ENCODE results near the gene GAGE13. TPM values are rescaled to one million over a fixed set of nuclear protein-coding genes. Genes with fewer than 3 reads are reported as not detected.
"Not testable (repeated sequence)": the region's sequence is repeated elsewhere in the genome, so short reads cannot be mapped to it uniquely, and the experiment has no call there.

Gene GAGE13, protein sequence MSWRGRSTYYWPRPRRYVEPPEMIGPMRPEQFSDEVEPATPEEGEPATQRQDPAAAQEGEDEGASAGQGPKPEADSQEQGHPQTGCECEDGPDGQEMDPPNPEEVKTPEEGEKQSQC
- total RNA-seq (2022) (not detected in 2 replicates), Bru-seq, nascent RNA (not detected), BruChase-seq, experiment 1, labeled RNA remaining after a 6-hour chase (not detected), BruChase-seq, experiment 2, labeled RNA remaining after a 2-hour chase (not detected)
- long read RNA-seq = 0 reads

DNA sequence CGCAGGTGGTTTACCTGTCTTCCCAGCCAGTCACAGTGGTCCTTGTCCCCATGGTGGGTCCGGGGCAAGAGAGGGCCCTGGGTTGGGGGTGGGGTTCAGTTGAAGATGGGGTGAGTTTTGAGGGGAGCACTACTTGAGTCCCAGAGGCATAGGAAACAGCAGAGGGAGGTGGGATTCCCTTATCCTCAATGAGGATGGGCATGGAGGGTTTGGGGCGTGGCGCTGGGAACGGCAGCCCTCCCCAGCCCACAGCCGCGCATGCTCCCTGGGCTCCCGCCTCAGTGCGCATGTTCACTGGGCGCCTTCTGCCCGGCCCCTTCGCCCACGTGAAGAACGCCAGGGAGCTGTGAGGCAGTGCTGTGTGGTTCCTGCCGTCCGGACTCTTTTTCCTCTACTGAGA lies at the start of gene GAGE13:
Gene GAGE13, plus strand, starts transcription at position 301 of the 400 bp plus-strand sequence. CDS start 1,156 bp downstream, outside the sequence.
- H3K27me3 Mint-ChIP-seq (ENCODE audit: insufficient read depth, unreplicated experiment); intact Hi-C loops (cut with micrococcal nuclease); CTCF ChIA-PET; H3K4me1 Mint-ChIP-seq (ENCODE audit: insufficient read depth, unreplicated experiment); H3K4me3 Mint-ChIP-seq (ENCODE audit: unreplicated experiment); H3K27ac Mint-ChIP-seq (ENCODE audit: low read depth, unreplicated experiment); H3K36me3 Mint-ChIP-seq (ENCODE audit: insufficient read depth, unreplicated experiment); DNase-seq (ENCODE audit: unreplicated experiment); POLR2A ChIA-PET; H3K9me3 Mint-ChIP-seq (ENCODE audit: unreplicated experiment); BruUV-seq (replicated peaks): not testable (repeated sequence)

DNA sequence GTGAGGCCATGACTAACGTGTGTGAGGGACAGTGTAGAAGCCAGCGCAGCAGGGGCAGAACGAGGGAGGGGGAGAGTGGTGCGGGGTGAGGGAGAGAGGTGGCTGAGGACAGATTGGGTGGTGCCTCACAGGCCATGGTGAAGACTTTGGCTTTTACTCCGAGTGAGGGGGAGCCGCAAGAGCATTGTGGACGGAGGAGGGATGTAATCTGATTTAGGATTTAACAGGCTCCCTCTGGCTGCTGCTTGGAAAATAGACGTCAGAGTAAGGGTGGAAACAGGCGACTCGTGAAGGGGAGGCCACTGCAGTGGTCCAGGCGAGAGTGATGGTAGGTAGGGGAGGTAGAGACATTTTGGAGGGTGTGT lies 48.8 kb upstream of the GAGE13 start:
- TF ChIP-seq, protein P1, sequence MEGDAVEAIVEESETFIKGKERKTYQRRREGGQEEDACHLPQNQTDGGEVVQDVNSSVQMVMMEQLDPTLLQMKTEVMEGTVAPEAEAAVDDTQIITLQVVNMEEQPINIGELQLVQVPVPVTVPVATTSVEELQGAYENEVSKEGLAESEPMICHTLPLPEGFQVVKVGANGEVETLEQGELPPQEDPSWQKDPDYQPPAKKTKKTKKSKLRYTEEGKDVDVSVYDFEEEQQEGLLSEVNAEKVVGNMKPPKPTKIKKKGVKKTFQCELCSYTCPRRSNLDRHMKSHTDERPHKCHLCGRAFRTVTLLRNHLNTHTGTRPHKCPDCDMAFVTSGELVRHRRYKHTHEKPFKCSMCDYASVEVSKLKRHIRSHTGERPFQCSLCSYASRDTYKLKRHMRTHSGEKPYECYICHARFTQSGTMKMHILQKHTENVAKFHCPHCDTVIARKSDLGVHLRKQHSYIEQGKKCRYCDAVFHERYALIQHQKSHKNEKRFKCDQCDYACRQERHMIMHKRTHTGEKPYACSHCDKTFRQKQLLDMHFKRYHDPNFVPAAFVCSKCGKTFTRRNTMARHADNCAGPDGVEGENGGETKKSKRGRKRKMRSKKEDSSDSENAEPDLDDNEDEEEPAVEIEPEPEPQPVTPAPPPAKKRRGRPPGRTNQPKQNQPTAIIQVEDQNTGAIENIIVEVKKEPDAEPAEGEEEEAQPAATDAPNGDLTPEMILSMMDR (IDR thresholded peaks at IDR 0.05; ENCODE audit: unreplicated experiment) = no peak
- POLR2A ChIA-PET = no interaction called here
- H3K27ac Mint-ChIP-seq (ENCODE audit: low read depth, unreplicated experiment) = no peak overlapping the region
- no peaks in the 10 kb centered on the region for H3K9me3 Mint-ChIP-seq (ENCODE audit: unreplicated experiment)
- CTCF ChIA-PET = no interaction called here
- no peaks in the 10 kb centered on the region for H3K4me1 Mint-ChIP-seq (ENCODE audit: insufficient read depth, unreplicated experiment)
- H3K27me3 Mint-ChIP-seq (ENCODE audit: insufficient read depth, unreplicated experiment) = no peaks in the 10 kb centered on the region
- no peak for DNase-seq (ENCODE audit: unreplicated experiment)
- intact Hi-C loops (cut with micrococcal nuclease) = no loop called here
- no peaks in the 10 kb centered on the region for H3K36me3 Mint-ChIP-seq (ENCODE audit: insufficient read depth, unreplicated experiment)
- BruUV-seq (replicated peaks) = no TSS peak
- no peak overlapping the region for H3K4me3 Mint-ChIP-seq (ENCODE audit: unreplicated experiment)

DNA sequence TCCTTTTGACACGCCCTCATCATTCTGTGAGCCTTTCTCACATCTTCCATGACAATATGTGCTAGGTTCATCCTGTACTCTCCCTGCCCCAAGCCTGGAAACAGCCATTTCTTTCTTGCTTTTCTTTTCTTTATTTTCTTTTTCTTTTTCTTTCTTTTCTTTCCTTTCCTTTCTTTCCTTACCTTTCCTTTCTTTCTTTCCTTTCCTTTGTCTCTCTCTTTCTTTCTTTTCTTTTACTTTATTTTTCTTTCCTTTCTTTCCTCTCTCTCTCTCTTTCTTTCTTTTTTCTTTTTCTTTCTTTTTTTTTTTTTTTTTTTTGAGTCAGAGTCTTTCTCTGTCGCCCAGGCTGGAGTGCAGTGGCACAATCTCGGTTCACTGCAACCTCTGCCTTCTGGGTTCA lies 47.2 kb upstream of the GAGE13 start:
- Mint-ChIP-seq H3K4me1 (ENCODE audit: insufficient read depth, unreplicated experiment) (no peaks in the 10 kb centered on the region), H3K27ac (ENCODE audit: low read depth, unreplicated experiment) (no peak overlapping the region), H3K36me3 (ENCODE audit: insufficient read depth, unreplicated experiment) (no peaks in the 10 kb centered on the region), H3K4me3 (ENCODE audit: unreplicated experiment) (no peak overlapping the region), H3K27me3 (ENCODE audit: insufficient read depth, unreplicated experiment) (no peaks in the 10 kb centered on the region), H3K9me3 (ENCODE audit: unreplicated experiment) (no peaks in the 10 kb centered on the region)
- TF ChIP-seq, protein P1 (IDR thresholded peaks at IDR 0.05; ENCODE audit: unreplicated experiment) = no peak
- ChIA-PET POLR2A (no interaction called here), CTCF (interaction anchor here (0.5 to 0.9 kb wide), 3 partner anchors 8 to 555 kb away, joined by 3 to 4 read pairs (median 3); no protein-coding TSS in a partner anchor)
- intact Hi-C loops (cut with micrococcal nuclease) = no loop called here
- DNase-seq (ENCODE audit: unreplicated experiment) = no peak
- BruUV-seq (replicated peaks) = no TSS peak

DNA sequence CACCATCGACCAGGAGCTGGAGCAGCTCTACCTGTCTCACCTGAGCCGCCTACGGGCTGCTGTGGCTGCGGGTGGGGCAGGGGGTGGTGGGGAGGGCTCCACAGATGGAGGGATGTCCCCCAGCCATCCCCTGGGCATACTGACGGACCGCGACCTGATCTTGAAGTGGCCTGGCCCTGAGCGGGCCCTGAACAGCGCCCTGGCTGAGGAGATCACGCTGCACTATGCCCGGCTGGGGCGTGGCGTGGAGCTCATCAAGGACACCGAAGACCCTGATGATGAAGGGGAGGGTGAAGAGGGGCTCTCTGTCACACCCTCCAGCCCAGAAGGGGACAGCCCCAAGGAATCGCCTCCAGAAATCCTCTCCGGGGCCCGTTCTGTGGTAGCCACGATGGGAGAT lies 45.2 kb upstream of the GAGE13 start:
- ChIA-PET POLR2A (no interaction called here), CTCF (no interaction called here)
- H3K36me3 Mint-ChIP-seq (ENCODE audit: insufficient read depth, unreplicated experiment) = no peaks in the 10 kb centered on the region
- no peak overlapping the region for H3K27ac Mint-ChIP-seq (ENCODE audit: low read depth, unreplicated experiment)
- TF ChIP-seq, protein P1 (IDR thresholded peaks at IDR 0.05; ENCODE audit: unreplicated experiment) = no peak
- H3K9me3 Mint-ChIP-seq (ENCODE audit: unreplicated experiment) = no peaks in the 10 kb centered on the region
- DNase-seq (ENCODE audit: unreplicated experiment) = no peak
- intact Hi-C loops (cut with micrococcal nuclease) = no loop called here
- no TSS peak for BruUV-seq (replicated peaks)
- H3K4me1 Mint-ChIP-seq (ENCODE audit: insufficient read depth, unreplicated experiment) = no peaks in the 10 kb centered on the region
- no peaks in the 10 kb centered on the region for H3K27me3 Mint-ChIP-seq (ENCODE audit: insufficient read depth, unreplicated experiment)
- H3K4me3 Mint-ChIP-seq (ENCODE audit: unreplicated experiment) = no peak overlapping the region

DNA sequence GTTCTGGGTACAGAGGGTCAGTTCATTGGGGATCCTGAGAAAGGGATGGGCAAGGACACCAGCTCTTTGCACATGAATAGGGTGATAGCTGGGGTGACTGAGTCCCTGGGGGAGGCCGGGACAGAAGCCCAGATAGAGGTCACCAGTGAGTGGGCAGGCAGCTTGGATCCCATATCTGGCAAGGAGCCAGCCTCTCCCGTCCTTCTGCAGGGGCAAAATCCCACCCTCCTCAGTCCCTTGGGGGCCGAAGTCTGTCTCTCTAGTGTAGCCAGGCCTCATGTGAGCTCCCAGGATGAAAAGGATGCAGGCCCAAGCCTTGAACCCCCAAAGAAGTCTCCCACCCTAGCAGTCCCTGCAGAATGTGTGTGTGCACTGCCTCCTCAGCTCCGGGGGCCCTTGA lies 44.8 kb upstream of the GAGE13 start:
- ChIA-PET POLR2A (no interaction called here), CTCF (no interaction called here)
- H3K9me3 Mint-ChIP-seq (ENCODE audit: unreplicated experiment) = no peaks in the 10 kb centered on the region
- no peak overlapping the region for H3K27ac Mint-ChIP-seq (ENCODE audit: low read depth, unreplicated experiment)
- H3K4me3 Mint-ChIP-seq (ENCODE audit: unreplicated experiment) = no peak overlapping the region
- intact Hi-C loops (cut with micrococcal nuclease) = no loop called here
- H3K27me3 Mint-ChIP-seq (ENCODE audit: insufficient read depth, unreplicated experiment) = no peaks in the 10 kb centered on the region
- no TSS peak for BruUV-seq (replicated peaks)
- H3K36me3 Mint-ChIP-seq (ENCODE audit: insufficient read depth, unreplicated experiment) = no peaks in the 10 kb centered on the region
- TF ChIP-seq, protein P1 (IDR thresholded peaks at IDR 0.05; ENCODE audit: unreplicated experiment) = no peak
- H3K4me1 Mint-ChIP-seq (ENCODE audit: insufficient read depth, unreplicated experiment) = no peaks in the 10 kb centered on the region
- no peak for DNase-seq (ENCODE audit: unreplicated experiment)
